Stimulated activated CD4-positive, alpha-beta T cell treated with anti-CD3 and anti-CD28 coated beads, Interleukin-15, amount 100 ng/mL, for 48 hours (primary cell): ENCODE data around the gene TRAF3.

Experiments used
- DNase-seq, 2 donors: peaks; one replicate each; pipeline ENCODE4 v3.0.0-alpha.2; 2020; ENCODE audit warnings: low read depth in 2 of 2

The TRAF3 gene, protein sequence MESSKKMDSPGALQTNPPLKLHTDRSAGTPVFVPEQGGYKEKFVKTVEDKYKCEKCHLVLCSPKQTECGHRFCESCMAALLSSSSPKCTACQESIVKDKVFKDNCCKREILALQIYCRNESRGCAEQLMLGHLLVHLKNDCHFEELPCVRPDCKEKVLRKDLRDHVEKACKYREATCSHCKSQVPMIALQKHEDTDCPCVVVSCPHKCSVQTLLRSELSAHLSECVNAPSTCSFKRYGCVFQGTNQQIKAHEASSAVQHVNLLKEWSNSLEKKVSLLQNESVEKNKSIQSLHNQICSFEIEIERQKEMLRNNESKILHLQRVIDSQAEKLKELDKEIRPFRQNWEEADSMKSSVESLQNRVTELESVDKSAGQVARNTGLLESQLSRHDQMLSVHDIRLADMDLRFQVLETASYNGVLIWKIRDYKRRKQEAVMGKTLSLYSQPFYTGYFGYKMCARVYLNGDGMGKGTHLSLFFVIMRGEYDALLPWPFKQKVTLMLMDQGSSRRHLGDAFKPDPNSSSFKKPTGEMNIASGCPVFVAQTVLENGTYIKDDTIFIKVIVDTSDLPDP

DNA sequence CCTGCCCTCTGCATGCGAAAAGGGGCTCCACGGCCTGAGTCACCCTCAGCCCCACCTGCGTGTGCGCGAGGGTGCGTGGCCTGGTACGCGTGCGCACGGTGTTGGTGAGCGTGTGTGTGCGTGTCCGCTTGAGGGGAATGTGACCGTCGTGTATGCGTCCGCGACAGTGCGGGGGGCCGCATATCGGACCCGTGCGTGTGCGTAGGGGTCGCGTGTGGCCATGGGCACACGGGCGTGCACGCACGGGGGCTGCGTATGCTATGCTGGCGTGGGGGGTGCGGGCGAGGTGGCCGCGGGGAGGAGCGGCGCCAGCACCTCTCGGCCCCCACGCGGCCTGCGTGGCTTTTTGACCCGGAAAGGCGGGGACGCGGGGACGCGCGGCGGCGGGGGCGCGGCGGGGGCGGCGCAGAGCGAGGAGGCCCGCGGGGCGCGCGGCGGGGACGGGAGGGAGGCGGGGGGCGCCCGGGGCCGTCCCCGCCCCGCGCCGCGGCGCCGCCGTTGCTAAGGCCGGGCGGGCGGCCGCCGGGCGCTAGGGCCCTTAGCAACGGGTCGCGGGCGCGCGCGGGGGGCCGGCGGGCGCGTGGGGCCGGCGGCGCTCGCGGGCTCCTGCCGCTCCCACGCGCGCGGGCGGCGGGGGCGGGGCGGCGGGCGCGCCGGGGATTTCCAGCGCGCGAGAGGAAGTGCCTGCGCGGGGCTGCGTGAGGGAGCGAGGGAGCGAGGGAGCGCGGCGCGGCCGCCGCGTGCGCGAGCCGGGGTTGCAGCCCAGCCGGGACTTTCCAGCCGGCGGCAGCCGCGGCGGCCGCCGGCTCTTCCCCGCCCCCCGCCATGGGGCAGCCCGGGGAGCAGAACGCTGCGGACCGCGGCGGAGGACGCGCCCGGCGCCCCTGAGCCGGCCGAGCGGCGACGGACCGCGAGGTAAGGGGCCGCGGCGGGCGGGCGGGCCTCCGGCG lies at the start of gene TRAF3:
Gene TRAF3, plus strand, starts transcription at position 689 of the 950 bp plus-strand sequence. CDS start 92,753 bp downstream, outside the sequence.
- DNase-seq = peak; percentile 60 to 70

DNA sequence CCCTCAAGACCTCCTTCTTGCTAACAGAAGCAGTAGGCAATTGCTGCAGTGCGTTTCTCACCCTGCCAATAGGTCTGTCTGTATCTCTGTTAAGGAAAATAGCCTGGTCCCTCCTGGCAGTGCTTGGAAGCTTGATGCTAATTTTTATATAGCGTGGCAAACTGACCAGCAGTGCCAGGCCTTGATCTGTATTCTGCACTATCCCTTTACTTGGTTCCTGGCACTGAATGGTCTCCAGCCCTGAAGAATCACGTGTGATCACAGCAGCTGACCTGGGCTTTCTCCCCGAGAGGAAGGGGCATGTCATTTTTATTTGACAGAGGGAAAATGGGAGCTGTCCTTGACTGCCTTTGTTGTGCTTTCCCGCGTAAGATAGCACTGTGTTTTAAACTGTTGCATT lies 48.7 kb upstream of the TRAF3 start:
- DNase-seq = no peak

DNA sequence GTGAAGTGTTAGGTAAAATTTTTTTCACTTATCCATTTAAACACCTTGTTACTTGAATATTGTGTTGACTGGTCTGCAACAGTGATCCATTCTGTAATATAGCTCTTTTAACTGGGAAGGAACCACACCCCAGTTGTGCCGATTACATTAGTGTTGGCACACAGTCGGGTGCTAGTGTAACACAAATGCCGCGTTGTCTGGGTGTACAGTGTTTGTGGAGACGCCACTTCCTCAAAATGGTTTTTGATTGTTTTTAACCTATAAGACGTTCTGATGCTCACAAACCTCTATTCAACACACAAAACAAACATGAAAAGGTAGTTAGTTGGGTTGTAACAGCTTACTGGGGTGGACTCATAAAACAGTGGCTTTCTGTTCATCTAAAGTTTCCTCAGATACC lies 48.0 kb upstream of the TRAF3 start:
- no peak for DNase-seq

DNA sequence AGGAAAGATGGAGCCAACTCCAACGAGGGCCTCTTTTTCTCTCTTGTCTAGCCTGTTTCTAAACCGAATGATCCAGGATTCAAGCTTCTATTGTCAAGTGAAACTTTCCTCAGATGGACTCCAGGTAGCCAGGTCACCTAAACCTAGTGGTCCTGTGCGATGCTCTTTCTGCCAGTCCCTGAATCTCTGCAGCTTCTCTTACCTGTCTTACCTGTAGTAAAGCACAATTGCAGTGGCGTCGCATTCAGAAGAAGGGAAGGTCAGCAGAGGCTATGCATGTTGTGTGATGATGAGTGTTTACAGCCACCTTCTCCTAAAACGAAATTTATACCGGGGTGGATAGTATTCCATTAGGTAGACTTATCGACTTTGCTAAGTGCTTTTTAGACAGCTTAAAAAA lies 47.4 kb upstream of the TRAF3 start:
- DNase-seq = no peak

DNA sequence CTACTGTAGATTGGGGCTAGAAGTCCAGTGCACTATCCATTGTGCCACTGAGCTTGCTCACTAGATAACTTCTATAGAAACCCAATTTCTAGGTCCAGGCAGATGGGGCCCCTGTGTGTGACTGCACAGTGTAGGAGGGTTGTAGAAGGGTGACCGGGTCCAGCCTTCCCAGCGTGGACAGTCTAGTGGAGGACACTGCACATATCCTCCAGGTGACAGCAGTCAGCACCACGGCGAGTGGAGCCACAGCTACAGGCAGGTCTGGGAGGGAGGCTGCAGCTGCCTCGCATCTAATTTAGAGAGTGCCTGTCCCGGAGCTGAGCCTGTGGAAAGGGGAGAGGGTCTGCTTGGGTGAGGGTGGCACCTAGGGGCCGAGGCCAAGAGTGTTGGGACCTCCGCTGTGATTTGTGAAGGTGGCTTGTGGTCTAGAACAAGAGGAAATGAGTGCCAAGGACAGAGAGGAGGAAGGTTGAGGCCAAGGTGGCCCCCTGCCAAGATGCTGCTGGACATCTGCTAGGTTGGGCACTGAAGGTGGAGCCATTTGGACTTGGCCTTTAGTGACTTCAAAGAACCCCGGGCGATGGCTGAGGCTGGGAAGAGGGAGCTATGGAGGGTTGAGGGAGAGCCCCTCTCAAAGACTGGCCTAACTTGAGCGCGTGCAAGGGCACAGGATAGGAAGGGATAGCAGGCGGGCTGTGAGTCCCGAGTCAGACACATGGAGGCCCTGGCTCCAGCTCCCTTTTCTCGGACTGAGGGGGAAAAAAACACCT lies 46.0 kb upstream of the TRAF3 start:
- DNase-seq = no peak

DNA sequence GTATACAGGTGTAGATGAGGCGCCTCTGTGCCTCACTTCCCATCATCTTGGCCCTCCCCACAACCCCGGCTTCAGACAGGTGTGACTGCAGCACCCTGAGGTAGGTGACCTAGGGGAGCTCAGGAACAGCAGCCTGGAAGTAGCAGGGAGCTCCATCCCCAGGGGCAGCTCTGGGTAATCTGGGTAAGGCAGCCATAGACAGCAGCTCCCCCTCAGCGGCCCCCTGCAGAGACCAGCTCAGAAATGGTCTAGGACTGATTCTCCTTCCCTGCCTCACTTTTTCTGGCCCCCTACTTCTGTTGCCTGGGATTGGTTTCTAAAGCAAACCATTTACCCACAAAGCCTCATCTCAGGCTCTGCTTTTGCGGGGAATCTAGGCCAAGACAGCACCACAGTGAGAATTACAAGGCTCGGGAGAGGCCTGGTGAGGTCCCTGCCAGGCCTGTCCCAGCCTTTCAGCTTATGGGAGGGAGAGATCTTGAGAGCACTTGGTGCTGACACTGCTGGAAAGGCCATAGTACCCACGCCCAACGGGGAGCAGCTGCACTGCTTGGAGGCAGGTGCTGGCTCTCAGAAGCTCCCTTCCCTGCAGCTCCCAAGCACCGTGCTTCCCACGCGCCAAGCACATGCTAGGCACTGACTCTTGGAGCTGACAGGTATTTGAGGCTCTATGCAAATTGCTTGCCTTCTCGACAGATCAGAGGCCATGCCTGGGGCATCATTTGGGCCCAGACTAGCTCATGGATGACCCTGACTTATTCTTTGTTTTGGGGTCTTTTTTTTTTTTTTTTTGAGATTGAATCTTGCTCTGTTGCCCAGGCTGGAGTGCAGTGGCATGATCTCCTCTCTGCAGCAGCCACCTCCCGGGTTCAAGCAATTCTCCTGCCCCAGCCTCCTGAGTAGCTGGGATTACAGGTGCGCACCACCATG lies 45.1 kb upstream of the TRAF3 start:
- DNase-seq = no peak

DNA sequence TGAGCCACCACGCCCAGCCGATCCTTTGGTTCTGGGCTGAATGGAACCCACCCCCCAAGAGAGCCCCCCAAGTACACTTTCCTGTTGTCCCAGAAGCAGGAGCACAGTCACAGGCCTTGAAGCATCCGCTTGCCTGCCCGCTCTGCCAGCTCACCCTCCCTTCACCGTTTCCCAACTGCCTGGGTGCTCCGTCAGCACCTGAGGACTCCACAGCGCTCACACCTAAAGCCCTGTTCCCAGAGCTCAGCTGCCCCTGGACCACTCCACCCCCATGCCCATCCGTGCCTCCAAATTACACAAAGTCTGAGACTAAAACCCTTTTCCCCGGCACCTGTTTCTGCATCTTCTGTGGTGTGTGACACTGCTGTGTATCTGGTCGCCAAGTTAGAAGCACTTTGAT lies 44.3 kb upstream of the TRAF3 start:
- no peak for DNase-seq

DNA sequence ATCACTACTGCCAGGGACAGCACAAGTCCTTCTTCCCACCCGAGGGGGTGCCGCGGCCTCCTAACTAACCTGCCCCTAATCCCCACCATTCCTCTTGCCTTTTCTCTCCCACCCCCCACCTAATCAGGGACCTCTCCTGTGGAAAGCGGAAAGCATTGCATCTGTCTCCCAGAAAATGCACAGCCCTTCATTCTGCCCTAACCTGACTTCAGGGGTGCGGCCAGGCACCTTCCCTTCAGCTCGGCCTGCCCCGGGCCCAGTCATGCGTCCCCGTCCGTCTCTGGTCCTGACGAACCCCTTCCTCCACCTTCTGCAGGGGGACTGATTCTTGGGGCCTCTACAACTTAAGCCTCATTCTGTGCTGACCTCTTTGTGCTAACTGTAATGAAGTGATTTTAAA lies 43.9 kb upstream of the TRAF3 start:
- DNase-seq = no peak

DNA sequence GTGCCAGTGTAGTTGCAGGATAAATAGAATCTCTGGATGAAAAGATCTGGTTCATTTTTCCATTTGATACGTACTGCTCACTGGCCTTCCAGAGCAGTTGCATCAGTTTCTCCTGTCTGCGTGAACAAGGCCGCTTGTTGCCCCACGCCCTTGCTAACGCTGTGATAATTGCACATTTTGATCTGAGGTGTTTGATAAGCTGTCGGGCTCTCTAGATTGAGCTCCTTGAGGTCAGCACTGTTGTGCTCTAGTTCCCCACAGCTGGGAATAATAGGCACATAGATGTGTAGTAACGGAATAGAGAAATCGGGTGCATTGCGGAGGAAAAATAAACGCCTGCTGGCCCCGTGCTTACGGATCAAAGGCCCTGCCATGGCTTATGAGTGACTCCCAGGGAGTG lies 42.8 kb upstream of the TRAF3 start:
- no peak for DNase-seq

DNA sequence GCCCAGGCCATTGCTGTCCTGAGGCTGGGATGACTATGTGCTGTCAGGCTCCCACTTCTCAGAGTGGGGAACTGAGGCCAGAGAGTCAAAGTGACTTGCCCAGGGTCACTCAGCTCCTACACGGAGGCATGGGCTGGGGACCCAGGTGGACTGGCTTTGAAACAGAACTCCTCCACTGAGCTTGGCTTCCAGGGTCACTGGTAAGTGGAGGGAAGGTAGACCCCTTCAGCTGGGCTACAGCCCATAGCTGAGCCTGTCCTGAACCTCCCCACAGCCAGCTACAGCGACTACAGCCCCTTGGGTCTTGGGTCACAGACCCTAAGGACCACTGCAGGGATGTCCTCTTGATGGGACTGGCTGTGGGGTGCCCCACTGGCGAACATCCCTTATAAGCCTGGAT lies 40.3 kb upstream of the TRAF3 start:
- DNase-seq = no peak

DNA sequence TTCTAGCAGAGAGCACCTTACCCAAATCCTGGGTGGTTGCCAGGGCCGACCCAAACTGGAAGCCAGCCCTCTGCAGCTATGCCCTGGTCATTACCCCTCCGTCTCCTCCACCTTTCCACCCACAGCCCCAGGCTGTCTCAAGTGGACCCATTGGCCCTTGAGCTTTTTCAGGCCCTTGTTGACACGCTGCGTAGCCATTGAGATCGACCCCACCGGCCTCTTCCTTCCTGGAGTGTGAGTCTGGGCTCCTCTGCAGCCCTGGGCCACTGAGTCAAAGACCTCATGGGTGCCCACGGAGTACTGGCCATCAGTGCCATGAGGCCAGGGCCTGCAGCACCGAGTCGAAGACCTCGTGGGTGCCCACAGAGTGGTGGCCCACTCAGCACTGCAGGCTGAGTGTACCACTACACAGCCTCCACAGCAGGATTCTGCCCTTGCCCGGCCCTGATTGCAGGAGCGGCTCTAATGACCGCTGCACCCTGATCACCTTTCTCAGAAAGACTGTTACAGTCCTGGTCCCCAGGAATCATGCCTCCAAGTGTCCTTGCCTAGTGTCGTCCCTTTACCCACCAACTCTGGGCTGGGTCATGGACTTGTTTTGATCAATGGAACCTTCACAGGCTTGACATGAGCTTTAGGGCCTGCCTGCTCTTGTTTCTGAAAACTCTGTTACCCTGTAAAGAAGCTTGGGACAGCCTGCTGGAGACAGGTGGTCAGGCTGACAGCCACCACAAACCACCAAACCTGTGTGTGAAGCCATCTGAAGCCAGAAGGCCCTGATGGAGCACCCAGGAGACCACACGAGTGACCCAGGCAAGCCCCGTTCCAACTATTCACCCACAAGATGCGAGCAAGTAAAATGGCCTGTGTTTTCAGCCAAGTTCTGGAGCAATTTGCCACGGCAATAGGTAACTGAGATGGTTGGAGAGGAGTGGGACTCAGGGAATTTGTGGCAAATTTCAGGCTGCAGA lies 39.6 kb upstream of the TRAF3 start:
- DNase-seq = no peak

DNA sequence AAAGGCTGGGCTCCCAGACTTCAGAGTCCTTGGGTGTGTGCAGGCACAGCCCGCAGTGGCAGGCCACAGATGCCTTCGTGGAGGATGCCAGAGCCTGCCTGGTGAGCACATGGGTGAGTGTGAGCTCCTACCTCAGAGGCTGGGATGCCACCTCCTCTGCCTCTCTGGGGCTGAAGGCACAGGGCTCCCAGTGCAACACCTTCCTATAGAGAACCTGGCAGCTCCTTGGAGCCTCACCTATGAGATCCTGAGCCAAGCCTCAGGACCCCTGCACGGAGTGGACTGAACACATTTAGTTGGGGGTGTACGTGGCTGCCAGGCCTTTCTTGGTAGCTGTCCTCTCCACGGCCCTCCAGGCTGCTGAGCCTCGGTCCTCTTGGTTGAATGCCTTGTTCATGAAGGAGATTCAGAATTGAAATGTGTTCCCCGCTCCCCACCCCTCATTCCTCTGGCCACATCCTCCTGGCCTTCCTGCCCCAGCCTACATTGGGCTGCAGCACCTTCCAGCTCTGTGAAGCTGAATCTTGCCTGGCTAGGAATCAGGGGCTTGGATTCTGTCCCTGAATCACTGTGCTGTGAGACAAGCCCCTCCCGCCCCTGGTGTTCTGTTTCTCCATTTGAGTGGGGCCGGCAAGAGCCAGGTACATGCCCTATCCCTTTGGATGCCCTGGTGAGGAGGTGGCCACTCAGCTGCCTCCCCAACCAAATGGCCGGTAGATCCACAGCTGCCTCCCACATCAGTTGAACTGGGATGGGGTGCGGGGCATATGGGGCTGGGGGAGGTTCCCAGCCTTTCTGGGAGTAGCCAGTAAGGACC lies 38.7 kb upstream of the TRAF3 start:
- no peak for DNase-seq

DNA sequence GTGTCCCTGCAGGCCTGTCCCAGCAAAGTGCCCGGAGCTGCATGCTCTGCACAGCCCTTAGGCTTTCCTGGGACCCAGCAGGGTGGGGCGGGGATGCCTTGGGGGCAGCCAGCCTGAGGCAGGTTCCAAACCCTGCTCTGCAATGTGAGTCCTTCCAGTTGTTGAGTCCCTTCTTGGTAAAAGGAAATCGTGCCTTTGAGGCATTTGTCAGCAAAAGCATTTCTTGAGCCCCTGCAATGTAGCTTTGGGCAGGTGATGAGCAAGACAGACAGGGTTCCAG lies 38.1 kb upstream of the TRAF3 start:
- no peak for DNase-seq

DNA sequence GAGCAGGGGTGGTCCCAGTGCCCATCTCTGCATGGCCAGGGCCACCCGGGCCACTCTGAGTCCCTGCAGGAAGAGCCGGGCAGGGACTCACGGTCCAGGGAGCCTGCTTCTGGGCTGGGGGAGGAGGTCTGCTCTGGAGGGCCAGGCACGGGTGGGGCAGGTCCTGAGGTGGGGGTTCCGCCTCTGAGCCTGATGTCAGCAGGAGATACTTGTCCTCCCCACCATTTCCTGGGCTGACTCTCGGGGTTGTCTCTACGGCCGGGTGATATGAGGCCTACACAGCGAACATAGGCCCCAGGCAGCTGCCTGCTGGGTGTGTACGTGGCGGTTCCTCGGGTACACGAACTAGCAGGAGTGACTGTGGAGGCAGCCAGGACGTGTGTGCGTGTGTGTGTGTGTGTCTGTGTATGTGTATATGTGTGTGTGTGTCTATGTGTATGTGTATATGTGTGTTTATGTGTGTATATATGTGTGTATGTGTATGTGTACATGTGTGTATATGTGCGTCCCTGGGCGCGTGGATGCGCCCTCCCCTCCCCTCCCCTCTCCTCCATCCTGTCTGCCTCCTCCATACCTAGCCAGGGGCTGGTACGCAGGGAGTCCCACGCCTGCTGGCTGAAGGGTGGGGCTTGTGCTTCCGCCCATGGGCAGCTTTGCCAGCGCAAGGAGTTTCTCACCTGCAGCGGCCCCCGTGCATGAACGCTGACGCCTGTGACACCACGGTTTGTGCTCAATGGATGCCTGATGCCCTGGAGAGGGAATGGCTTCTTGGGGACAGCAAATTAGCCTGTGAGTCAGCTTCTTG lies 30.4 kb upstream of the TRAF3 start:
- DNase-seq = no peak

DNA sequence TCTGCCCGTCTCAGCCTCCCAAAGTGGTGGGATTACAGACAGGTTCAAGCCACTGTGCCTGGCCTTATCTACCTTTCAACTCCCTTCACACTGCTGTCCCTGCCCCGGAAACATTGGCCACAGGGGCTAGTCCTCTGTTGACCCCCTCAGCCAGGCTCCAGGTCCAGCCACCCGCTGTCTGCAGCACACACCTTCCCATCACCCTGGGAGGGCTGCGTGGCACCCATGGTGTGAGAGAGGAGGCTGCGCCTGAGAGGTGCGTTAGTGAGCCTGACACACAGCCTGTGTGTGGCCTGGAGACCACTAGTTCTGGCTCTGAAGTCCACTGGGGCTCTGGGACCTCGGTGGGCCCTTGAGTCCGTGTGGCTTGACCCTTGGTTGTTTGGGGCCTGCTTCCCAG lies 28.4 kb upstream of the TRAF3 start:
- DNase-seq = no peak

DNA sequence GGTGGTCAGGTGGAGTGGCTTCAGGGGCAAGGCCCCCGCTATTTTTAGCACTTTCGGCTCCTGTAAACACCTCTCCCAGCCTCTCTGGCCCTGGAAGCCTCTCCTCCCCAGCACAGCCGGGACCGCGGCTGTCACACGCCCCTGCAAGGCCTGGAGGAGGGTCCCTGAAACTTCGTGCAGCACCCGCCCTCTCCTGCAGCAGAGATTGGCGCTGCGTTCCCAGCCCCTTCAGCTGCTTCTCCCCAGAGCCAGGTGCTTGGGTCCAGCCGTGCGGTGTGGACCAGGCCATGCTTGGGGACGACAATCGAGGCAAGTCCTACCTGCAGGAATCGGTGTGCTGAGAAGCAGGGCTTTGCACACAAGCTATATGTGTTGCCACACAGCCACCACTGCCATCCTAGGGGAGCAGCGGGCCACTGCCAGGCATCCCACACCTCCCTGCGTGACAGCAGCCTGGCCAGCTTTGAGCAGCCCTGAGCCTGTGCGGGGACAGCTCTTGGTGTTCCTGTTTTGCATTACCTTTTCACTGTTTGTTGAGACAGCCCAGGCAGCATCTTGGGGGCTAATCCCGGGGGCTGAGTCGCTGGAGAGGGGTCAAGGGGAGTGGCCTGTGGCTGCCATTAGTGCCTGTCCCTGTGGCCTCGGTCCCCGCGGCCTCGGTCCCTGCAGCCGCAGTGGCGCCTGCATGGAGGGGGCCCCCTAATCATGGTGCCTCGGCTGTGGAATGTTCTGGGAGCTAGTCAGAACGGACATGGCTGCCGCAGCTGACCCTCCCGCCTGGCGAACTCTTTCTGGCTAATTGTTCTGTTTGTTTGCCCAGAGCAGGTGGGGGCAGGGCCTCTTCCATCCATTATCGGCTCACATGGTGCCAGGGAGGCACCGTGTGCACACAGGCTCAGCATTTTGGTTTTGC lies 27.6 kb upstream of the TRAF3 start:
- no peak for DNase-seq

DNA sequence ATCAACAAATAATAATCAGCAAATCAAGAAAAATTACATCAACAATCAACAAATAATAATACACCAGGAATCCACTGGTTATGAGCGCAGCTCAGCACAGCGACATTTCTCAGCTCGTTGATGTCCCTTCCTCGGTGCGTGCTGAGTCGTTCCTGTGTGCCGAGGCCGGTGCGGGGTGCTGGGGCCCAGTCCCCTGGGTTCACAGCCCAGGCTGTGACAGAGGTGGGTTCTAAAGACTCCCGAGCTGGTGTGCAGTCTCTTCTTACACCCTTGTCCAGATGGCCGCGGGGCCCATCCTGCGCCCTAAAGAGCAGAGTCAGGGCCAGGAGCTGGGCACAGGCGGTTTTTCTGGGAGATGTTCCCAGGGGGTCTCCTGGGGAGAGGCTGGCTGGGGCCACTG lies 26.9 kb upstream of the TRAF3 start:
- no peak for DNase-seq
